ENCODE measurements around the gene ANO2. TPM values are rescaled to one million over a fixed set of nuclear protein-coding genes. Genes with fewer than 3 reads are reported as not detected.

The ANO2 gene
- total and polyA plus RNA-seq, 2 experiments from 2014 or later, result 2.3 to 4.6 TPM

GRCh38 chr12:5871741-5872140 is 73.3 kb downstream of the ANO2 start (continued):
- TF ChIP-seq CREB1 (CRISPR knock-in tag; IDR thresholded peaks at IDR 0.05; ENCODE audit: low read depth) (no peak), NANOG (IDR thresholded peaks at IDR 0.05; ENCODE audit: borderline replicate concordance) (no peak), ETS1 (IDR thresholded peaks at IDR 0.05) (no peak), POLR2AphosphoS5 (IDR thresholded peaks at IDR 0.05; ENCODE audit: low read depth) (no peak), JUNB (IDR thresholded peaks at IDR 0.05; ENCODE audit: unreplicated experiment) (no peak), EZH2 (IDR thresholded peaks at IDR 0.05; ENCODE audit: low read depth, unreplicated experiment) (no peak), ZNF331 (CRISPR knock-in tag; IDR thresholded peaks at IDR 0.05; ENCODE audit: low read depth) (no peak)

- no peaks in the 10 kb centered on the region for H3F3A ChIP-seq (replicated peaks; ENCODE audit: low read depth)
- H3K36me3 Mint-ChIP-seq (ENCODE audit: low read depth), result no peaks in the 10 kb centered on the region
- H3K36me3 ChIP-seq (ENCODE audit: insufficient read depth), result no peaks in the 10 kb centered on the region
- peaks cover 8% of the 10 kb centered on the region; the same call in 1 of the 2 replicates for H3K4me1 ChIP-seq (ENCODE audit: insufficient read depth)
- no peak overlapping the region for H3K4me3 ChIP-seq
- ATAC-seq, result no peak
- H3K27me3 ChIP-seq (ENCODE audit: insufficient read depth), result no peaks in the 10 kb centered on the region
- H3K27me3 Mint-ChIP-seq (ENCODE audit: insufficient read depth, low read depth, poor library complexity), result peaks cover 5% of the 10 kb centered on the region
- peaks cover 23% of the 10 kb centered on the region for H3K4me1 Mint-ChIP-seq
- no peak for DNase-seq (ENCODE audit: low spot score)
- no peaks in the 10 kb centered on the region for H3K9me3 Mint-ChIP-seq
- H3K27ac Mint-ChIP-seq, result no peak overlapping the region
- no peak overlapping the region for H3K4me3 Mint-ChIP-seq
- H2AFZ ChIP-seq, result no peak overlapping the region
- H3K79me2 ChIP-seq (replicated peaks; ENCODE audit: insufficient read depth), result no peaks in the 10 kb centered on the region
- H3K27ac ChIP-seq (ENCODE audit: low read depth), result no peak overlapping the region
- H4K20me1 ChIP-seq (replicated peaks; ENCODE audit: insufficient read depth), result no peaks in the 10 kb centered on the region; the same call in 1 of the 2 replicates
- no peak overlapping the region for H3K4me2 ChIP-seq
- H3K9me2 ChIP-seq (ENCODE audit: insufficient read depth), result peaks cover 3% of the 10 kb centered on the region; the same call in 1 of the 2 replicates
- TF ChIP-seq NANOG (IDR thresholded peaks at IDR 0.05; ENCODE audit: borderline replicate concordance) (no peak), STAT1 (IDR thresholded peaks at IDR 0.05; ENCODE audit: unreplicated experiment) (no peak), CREB1 (CRISPR knock-in tag; IDR thresholded peaks at IDR 0.05; ENCODE audit: low read depth) (no peak), EZH2phosphoT487 (IDR thresholded peaks at IDR 0.05; ENCODE audit: unreplicated experiment) (no peak), EZH2 (IDR thresholded peaks at IDR 0.05; ENCODE audit: low read depth, unreplicated experiment) (no peak), ZNF114 (CRISPR knock-in tag; IDR thresholded peaks at IDR 0.05) (no peak), CTCF (conservative IDR thresholded peaks at IDR 0.05; ENCODE audit: low read depth in 2 of 2) (no peak), JUNB (IDR thresholded peaks at IDR 0.05; ENCODE audit: unreplicated experiment) (no peak), ZNF331 (CRISPR knock-in tag; IDR thresholded peaks at IDR 0.05; ENCODE audit: low read depth) (no peak), REST (IDR thresholded peaks at IDR 0.05; ENCODE audit: unreplicated experiment) (no peak), ETS1 (IDR thresholded peaks at IDR 0.05) (no peak)
Observed at GRCh38 chr12:5870183-5870582, 74.9 kb downstream of the ANO2 start.

Measured in GM23338 (cell line).